RPMI7951 (cell line): ENCODE data around the gene LHX6. TPM values are rescaled to one million over a fixed set of nuclear protein-coding genes. Genes with fewer than 3 reads are reported as not detected.

Experiments
- total RNA-seq: library from RNA; depleted of rRNA; stranded (reverse); fragments of >200 nt; shearing (Covaris generic); gene quantifications from 2 replicates; pipeline ENCODE4 v1.2.3, GENCODE V29; 2014; rRNA removed

The LHX6 gene
- total RNA-seq, 1 experiment from 2014 or later: 0.12 TPM

Other genes with a start within 250 kb of the LHX6 start
- gene TTLL11, start 135.6 kb downstream of the LHX6 start, total RNA-seq: 0.60 and 2.0 TPM in 2 replicates
- gene NDUFA8, start 69.2 kb downstream of the LHX6 start, total RNA-seq: 30.6 and 40.1 TPM in 2 replicates
- gene MORN5, start 69.0 kb downstream of the LHX6 start, total RNA-seq: not detected in 2 replicates
- 10.2 and 12.5 TPM in 2 replicates for gene RBM18, start 35.9 kb upstream of the LHX6 start, total RNA-seq
- gene MRRF, start 35.9 kb upstream of the LHX6 start, total RNA-seq: 23.4 and 28.6 TPM in 2 replicates
- gene PTGS1, start 142.1 kb upstream of the LHX6 start, total RNA-seq: 10.1 and 11.5 TPM in 2 replicates
- not detected in 2 replicates for gene OR1J1, start 249.0 kb upstream of the LHX6 start, total RNA-seq